Neural progenitor cell (in vitro differentiated cells): ENCODE results near the gene AK1. TPM values are rescaled to one million over a fixed set of nuclear protein-coding genes. Genes with fewer than 3 reads are reported as not detected.
A peak's percentile ranks its signal among the peaks of the same experiment; 100 is the strongest.

Experiments used
- DNase-seq: peaks from one replicate; pipeline ENCODE4 v3.0.0-alpha.2; 2016; ENCODE audit warnings: low spot score
- H2AFZ ChIP-seq: fragments of 200-600 bp; sonication (generic); replicated peaks from 2 replicates; pipeline ENCODE4 v1.6.1; 2016; ENCODE audit warnings: antibody characterized with exemption
- H3F3A ChIP-seq: fragments of 200-600 bp; sonication (generic); 2 replicates; pipeline ENCODE4 v1.6.1; 2016; ENCODE audit warnings: antibody characterized with exemption, low read depth
- H3K27ac ChIP-seq: fragments of 200-600 bp; sonication (generic); 2 replicates; pipeline ENCODE4 v1.5.1; 2016; ENCODE audit warnings: mild to moderate bottlenecking
- H3K27me3 ChIP-seq: fragments of 200-600 bp; sonication (generic); 2 replicates; pipeline ENCODE4 v1.6.1; 2016; ENCODE audit warnings: mild to moderate bottlenecking, moderate library complexity
- H3K36me3 ChIP-seq: fragments of 200-600 bp; sonication (generic); 2 replicates; pipeline ENCODE4 v1.5.1; 2016
- H3K4me1 ChIP-seq: fragments of 200-600 bp; sonication (generic); 2 replicates; pipeline ENCODE4 v1.6.1; 2016; ENCODE audit warnings: mixed run types
- H3K4me2 ChIP-seq: fragments of 200-600 bp; sonication (generic); 2 replicates; pipeline ENCODE4 v1.6.1; 2016
- H3K4me3 ChIP-seq: fragments of 200-600 bp; sonication (generic); 2 replicates; pipeline ENCODE4 v1.5.1; 2016
- H3K79me2 ChIP-seq: fragments of 200-600 bp; sonication (generic); 2 replicates; pipeline ENCODE4 v1.6.1; 2016; ENCODE audit warnings: low read depth
- H3K9ac ChIP-seq: fragments of 200-600 bp; sonication (generic); 2 replicates; pipeline ENCODE4 v1.6.1; 2016
- H3K9me3 ChIP-seq: fragments of 200-600 bp; sonication (generic); 2 replicates; pipeline ENCODE4 v1.5.1; 2016; ENCODE audit warnings: low read depth
- H4K20me1 ChIP-seq: fragments of 200-600 bp; sonication (generic); 2 replicates; pipeline ENCODE4 v1.6.1; 2016; ENCODE audit warnings: low read depth
- H3K27ac Mint-ChIP-seq: 3 replicates; pipeline ENCODE4 v1.8.0; 2021; ENCODE audit warnings: mixed read lengths
- H3K27me3 Mint-ChIP-seq: 2 replicates; pipeline ENCODE4 v1.8.0; 2022; ENCODE audit warnings: low read depth, mild to moderate bottlenecking, inconsistent platforms, moderate library complexity, mixed read lengths; ENCODE audit not compliant: insufficient read depth
- H3K36me3 Mint-ChIP-seq: 3 replicates; pipeline ENCODE4 v1.8.0; 2021; ENCODE audit warnings: mixed read lengths
- H3K4me1 Mint-ChIP-seq: 3 replicates; pipeline ENCODE4 v1.8.0; 2021; ENCODE audit warnings: mixed read lengths
- H3K4me3 Mint-ChIP-seq: 3 replicates; pipeline ENCODE4 v1.8.0; 2021; ENCODE audit warnings: mild to moderate bottlenecking, moderate library complexity, mixed read lengths
- H3K9me3 Mint-ChIP-seq: 3 replicates; pipeline ENCODE4 v1.8.0; 2020; ENCODE audit warnings: mixed read lengths
- CTCF ChIP-seq: fragments of 200-600 bp; sonication (generic); IDR thresholded peaks from 2 replicates; pipeline ENCODE4 v1.5.1; 2017; ENCODE audit warnings: antibody characterized with exemption, mild to moderate bottlenecking
- EZH2 ChIP-seq: fragments of 200-600 bp; sonication (generic); IDR thresholded peaks from 2 replicates; pipeline ENCODE4 v1.6.1; 2017; ENCODE audit warnings: antibody characterized with exemption, mild to moderate bottlenecking, moderate library complexity
- EZH2phosphoT487 ChIP-seq: fragments of 200-600 bp; sonication (generic); IDR thresholded peaks from 2 replicates; pipeline ENCODE4 v1.6.1; 2017; ENCODE audit warnings: antibody characterized with exemption
- total RNA-seq: library from RNA; depleted of rRNA; stranded (reverse); fragments of >200 nt; gene quantifications from 2 replicates; pipeline ENCODE4 v1.2.3, GENCODE V29; 2015; ENCODE audit warnings: low replicate concordance

The AK1 gene
- total RNA-seq, 1 donor from 2014 or later: 25.6 TPM

DNA sequence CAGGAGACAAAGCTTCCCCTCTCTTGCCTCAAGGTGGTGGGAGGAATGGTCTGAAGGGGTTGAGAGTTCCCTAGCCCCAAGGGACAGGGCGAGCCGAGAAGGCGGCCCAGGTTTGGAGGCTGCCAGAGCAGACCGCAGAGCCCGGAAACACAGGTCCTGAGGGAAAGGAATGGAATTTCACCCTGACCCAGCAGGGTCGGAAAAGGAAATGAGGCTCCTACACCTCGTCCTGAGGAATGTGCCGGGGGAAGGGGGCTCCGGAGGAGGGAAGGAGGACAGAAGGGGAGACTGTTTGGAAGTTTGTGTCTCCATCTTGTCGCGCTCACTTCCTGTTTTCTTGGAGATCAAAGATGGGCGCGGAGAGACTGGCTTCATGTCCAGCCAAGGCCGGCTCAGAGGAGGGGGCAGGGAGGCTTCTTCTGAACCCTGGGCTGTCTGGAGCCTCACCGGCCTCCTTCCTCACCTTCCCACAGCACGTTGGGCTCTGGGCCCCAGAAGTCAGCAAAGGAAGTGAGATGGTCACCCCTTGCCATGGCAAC, 32.6 kb downstream of the AK1 start:
- Mint-ChIP-seq H3K4me1 (peaks cover 12% of the 10 kb centered on the region), H3K27me3 (no peaks in the 10 kb centered on the region), H3K36me3 (no peaks in the 10 kb centered on the region), H3K27ac (no peak overlapping the region), H3K4me3 (no peak overlapping the region), H3K9me3 (peaks cover 7% of the 10 kb centered on the region)
- no peak overlapping the region for H3K4me2 ChIP-seq
- no peaks in the 10 kb centered on the region for H3K4me1 ChIP-seq
- H3K79me2 ChIP-seq: no peaks in the 10 kb centered on the region
- no peaks in the 10 kb centered on the region for H3K27me3 ChIP-seq
- TF ChIP-seq EZH2phosphoT487: no peak
- TF ChIP-seq EZH2: no peak
- TF ChIP-seq CTCF: no peak
- no peak for DNase-seq
- H3K9ac ChIP-seq: no peak overlapping the region
- no peak overlapping the region for H3K4me3 ChIP-seq
- H3K27ac ChIP-seq: no peak overlapping the region
- H2AFZ ChIP-seq: peak overlapping the region; percentile 68
- H3K36me3 ChIP-seq: no peaks in the 10 kb centered on the region
- no peaks in the 10 kb centered on the region for H3K9me3 ChIP-seq
- H4K20me1 ChIP-seq: no peaks in the 10 kb centered on the region
- H3F3A ChIP-seq: no peaks in the 10 kb centered on the region

DNA sequence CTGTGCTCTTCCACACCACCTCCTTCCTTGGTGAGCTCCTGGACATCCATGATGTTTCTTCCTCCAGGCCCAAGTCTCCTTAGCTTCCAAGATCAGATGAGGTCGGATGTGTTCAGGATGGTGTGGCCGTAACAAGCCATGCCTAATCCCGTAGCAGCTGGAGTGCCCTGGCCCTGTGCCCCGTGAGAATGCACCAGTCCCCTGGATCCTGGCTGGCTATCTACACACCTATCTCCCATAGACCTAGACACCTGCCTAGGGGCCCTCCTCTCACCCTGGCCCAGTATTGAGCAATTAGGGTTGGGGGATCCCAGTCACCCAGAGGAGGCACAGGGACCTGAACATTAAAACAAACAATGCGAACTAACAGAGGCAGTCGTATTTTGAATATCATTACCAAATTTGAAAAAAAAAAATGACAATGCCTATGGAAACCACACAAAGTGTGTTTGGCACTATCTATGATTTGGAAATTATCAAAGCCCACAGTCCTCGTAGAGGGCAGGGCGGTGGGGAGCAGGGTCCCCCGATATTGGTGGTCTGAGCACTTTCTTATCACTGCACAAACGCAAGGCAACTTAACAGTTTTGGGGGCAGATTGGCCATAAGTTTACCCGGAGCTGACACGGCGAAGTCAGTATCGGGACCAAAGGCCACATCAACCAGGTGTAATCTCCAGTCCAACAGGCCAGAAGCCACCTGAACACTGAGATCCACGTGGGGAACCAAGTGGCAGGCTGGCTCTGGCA, 36.2 kb downstream of the AK1 start:
- peaks cover 6% of the 10 kb centered on the region for H3K27me3 Mint-ChIP-seq
- H3K36me3 Mint-ChIP-seq: no peaks in the 10 kb centered on the region
- DNase-seq: no peak
- peaks cover 3% of the 10 kb centered on the region for H3K4me1 ChIP-seq
- no peak overlapping the region for H3K27ac Mint-ChIP-seq
- no peak overlapping the region for H2AFZ ChIP-seq
- H3K9ac ChIP-seq: no peak overlapping the region
- no peak overlapping the region for H3K4me2 ChIP-seq
- no peak overlapping the region for H3K4me3 Mint-ChIP-seq
- no peak for TF ChIP-seq CTCF
- no peak for TF ChIP-seq EZH2phosphoT487
- H3F3A ChIP-seq: no peaks in the 10 kb centered on the region
- no peaks in the 10 kb centered on the region for H3K36me3 ChIP-seq
- no peaks in the 10 kb centered on the region for H4K20me1 ChIP-seq
- H3K4me3 ChIP-seq: no peak overlapping the region
- H3K79me2 ChIP-seq: no peaks in the 10 kb centered on the region
- H3K4me1 Mint-ChIP-seq: peaks cover 33% of the 10 kb centered on the region
- H3K27ac ChIP-seq: no peak overlapping the region
- H3K9me3 Mint-ChIP-seq: no peaks in the 10 kb centered on the region
- H3K27me3 ChIP-seq: no peaks in the 10 kb centered on the region
- no peaks in the 10 kb centered on the region for H3K9me3 ChIP-seq

DNA sequence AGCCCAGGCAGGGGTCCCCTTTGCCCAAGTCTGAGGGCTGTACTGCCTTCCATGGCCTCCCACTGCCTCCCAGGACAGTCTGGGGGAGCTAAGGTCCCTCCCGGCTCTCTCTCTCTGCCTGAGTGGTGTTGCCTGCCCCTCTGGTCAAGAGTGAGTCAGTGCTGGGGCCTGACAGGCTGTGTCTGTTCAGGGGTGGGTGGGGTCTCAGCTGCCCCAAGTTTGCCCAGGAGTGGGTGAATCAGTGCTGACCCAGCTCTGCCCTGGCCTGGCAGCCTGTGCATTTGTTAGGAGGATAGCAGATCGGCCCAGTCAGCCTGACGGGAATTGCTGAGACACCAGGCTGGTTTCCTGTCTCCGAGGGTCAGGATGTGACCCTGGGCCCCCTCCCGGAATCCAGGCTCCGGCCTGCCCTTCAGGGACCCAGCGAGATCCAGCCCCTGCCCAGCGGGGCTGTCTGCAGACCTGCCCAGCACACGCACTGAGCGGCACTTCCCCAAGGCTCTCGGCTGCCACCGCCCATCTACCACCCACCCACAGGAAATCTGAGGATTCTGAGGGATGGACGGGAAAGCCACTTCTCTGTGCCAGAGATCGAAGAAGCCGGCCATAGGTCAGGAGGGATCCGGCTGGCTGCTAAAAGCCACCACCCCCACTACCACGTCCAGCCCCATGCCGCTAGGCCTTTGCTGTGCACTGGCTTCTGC, 38.9 kb downstream of the AK1 start:
- Histone ChIP-seq H3K4me3 (no peak overlapping the region), H3K9me3 (no peaks in the 10 kb centered on the region), H3K79me2 (no peaks in the 10 kb centered on the region), H3K4me2 (no peak overlapping the region), H3K4me1 (peaks cover 8% of the 10 kb centered on the region), H3K27me3 (no peaks in the 10 kb centered on the region), H3K9ac (no peak overlapping the region), H2AFZ (peak overlapping the region; percentile 40), H3K27ac (no peak overlapping the region), H3F3A (no peaks in the 10 kb centered on the region), H3K36me3 (no peaks in the 10 kb centered on the region), H4K20me1 (no peaks in the 10 kb centered on the region)
- no peak for DNase-seq
- peaks cover 6% of the 10 kb centered on the region for H3K27me3 Mint-ChIP-seq
- no peaks in the 10 kb centered on the region for H3K9me3 Mint-ChIP-seq
- TF ChIP-seq EZH2phosphoT487 (no peak), EZH2 (no peak), CTCF (no peak)
- H3K4me3 Mint-ChIP-seq: no peak overlapping the region
- peaks cover 36% of the 10 kb centered on the region for H3K4me1 Mint-ChIP-seq
- H3K27ac Mint-ChIP-seq: peak overlapping the region; percentile 87
- H3K36me3 Mint-ChIP-seq: no peaks in the 10 kb centered on the region
